Raji (cell line): ENCODE results near the gene MAP7.

Source experiments
- POLR2A ChIP-seq: IDR thresholded peaks from 2 replicates; pipeline ENCODE4 v1.6.1; 2011; ENCODE audit warnings: low read depth, low read length, control low read depth; ENCODE audit not compliant: insufficient read depth

Gene MAP7

GRCh38 chr6:136503303-136504029 lies 46.8 kb downstream of the MAP7 start:
- no peak for TF ChIP-seq POLR2A

- TF ChIP-seq POLR2A: no peak
These were observed 47.4 kb downstream of the MAP7 start for GRCh38 chr6:136502786-136503185.

GRCh38 chr6:136501514-136501913 lies 48.7 kb downstream of the MAP7 start:
- no peak for TF ChIP-seq POLR2A

GRCh38 chr6:136501096-136501495 lies 49.1 kb downstream of the MAP7 start:
- TF ChIP-seq POLR2A: no peak

- no peak for TF ChIP-seq POLR2A
These were observed 49.8 kb downstream of the MAP7 start for GRCh38 chr6:136500414-136500813.

- no peak for TF ChIP-seq POLR2A
These were observed 50.9 kb downstream of the MAP7 start for GRCh38 chr6:136499370-136499769.

GRCh38 chr6:136494710-136495109 lies 55.5 kb downstream of the MAP7 start:
- no peak for TF ChIP-seq POLR2A

- no peak for TF ChIP-seq POLR2A
These were observed 56.2 kb downstream of the MAP7 start for GRCh38 chr6:136494059-136494458.

- no peak for TF ChIP-seq POLR2A
These were observed 57.8 kb downstream of the MAP7 start for GRCh38 chr6:136492409-136492808.

- no peak for TF ChIP-seq POLR2A
These were observed 58.5 kb downstream of the MAP7 start for GRCh38 chr6:136491754-136492153.

- TF ChIP-seq POLR2A: no peak
These were observed 59.0 kb downstream of the MAP7 start for GRCh38 chr6:136491251-136491650.

- no peak for TF ChIP-seq POLR2A
These were observed 62.3 kb downstream of the MAP7 start for GRCh38 chr6:136487759-136488425.

GRCh38 chr6:136486357-136486756 lies 63.9 kb downstream of the MAP7 start:
- no peak for TF ChIP-seq POLR2A

- no peak for TF ChIP-seq POLR2A
These were observed 66.3 kb downstream of the MAP7 start for GRCh38 chr6:136483906-136484305.

GRCh38 chr6:136477548-136477947 lies 72.7 kb downstream of the MAP7 start:
- no peak for TF ChIP-seq POLR2A

GRCh38 chr6:136475686-136476085 lies 74.5 kb downstream of the MAP7 start:
- TF ChIP-seq POLR2A: no peak

GRCh38 chr6:136474241-136474640 lies 76.0 kb downstream of the MAP7 start:
- TF ChIP-seq POLR2A: no peak
